COR-L47 (cell line): ENCODE data around the gene NELFA.
"Not testable (repeated sequence)": the region's sequence is repeated elsewhere in the genome, so short reads cannot be mapped to it uniquely, and the experiment has no call there.

Experiments
- DNase-seq: peaks from one replicate; lab custom pipeline; 2025; lab: John Stamatoyannopoulos, UW

The NELFA gene

GRCh38 chr4:2040391-2041238 is 31.8 kb upstream of the NELFA start:
- DNase-seq: no peak

DNA sequence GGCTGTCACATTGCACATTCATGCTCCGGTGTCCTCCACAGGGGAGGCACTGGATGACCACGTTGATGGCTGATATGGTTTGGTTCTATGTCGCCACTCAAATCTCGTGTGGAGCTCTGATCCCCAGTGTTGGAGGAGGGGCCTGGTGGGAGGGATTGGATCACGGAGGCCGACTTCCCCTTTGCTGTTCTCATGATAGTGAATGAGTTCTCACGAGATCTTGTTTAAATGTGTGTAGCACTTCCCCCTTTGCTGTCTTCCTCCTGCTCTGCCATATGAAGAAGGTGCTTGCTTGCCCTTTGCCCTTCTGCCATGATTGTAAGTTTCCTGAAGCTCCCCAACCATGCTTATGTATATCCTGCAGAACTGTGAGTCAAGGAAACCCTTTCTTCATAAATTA is 28.1 kb upstream of the NELFA start:
- no peak for DNase-seq

GRCh38 chr4:2036327-2036726 is 27.6 kb upstream of the NELFA start:
- DNase-seq: no peak

GRCh38 chr4:2031161-2031560 is 22.4 kb upstream of the NELFA start:
- not testable (repeated sequence) for DNase-seq

GRCh38 chr4:2027120-2027519 is 18.3 kb upstream of the NELFA start:
- not testable (repeated sequence) for DNase-seq

- no peak for DNase-seq
Measured at GRCh38 chr4:2025817-2026216, 17.0 kb upstream of the NELFA start.

GRCh38 chr4:2024683-2025082 is 15.9 kb upstream of the NELFA start:
- DNase-seq: no peak

DNA sequence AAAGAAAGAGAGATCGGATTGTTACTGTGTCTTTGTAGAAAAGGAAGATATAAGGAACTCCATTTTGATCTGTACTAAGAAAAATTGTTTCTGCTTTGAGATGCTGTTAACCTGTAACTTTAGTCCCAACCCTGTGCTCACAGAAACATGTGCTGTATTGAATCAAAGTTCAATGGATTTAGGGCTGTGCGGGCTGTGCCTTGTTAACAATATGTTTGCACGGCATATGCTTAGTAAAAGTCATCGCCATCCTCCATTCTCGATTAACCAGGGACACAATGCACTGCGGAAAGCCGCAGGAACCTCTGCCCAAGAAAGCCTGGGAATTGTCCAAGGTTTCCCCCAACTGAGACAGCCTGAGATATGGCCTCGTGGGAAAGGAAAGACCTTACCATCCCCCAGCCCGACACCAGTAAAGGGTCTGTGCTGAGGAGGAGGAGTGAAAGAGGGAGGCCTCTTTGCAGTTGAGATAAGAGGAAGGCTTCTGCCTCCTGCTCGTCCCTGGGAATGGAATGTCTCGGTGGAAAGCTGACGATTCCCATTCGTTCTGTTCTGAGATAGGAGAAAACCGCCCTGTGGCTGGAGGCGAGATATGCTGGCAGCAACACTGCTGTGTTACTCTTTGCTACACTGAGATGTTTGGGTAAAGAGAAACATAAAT is 12.7 kb upstream of the NELFA start:
- DNase-seq: not testable (repeated sequence)

DNA sequence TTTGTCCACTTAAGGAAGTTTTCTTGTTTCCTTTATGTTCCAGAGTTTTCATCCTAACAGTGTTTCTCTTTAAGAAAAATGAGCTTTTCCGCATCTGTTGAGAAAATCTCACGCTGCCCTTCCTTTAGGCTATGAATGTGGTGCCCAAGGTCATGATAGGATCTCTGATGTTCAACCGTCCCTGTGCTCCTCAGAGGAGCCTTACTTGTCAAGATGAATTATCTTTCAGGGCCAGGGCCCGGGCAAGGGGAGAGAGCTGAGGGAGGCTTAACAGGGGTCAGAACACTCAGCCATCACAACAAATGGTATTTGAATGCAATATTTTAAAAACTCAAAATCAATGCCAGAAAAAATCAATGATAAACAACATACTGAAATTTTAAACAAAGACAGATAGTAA is 6.2 kb upstream of the NELFA start:
- no peak for DNase-seq

- DNase-seq: no peak
Measured at GRCh38 chr4:2011583-2011982, 2.8 kb upstream of the NELFA start.

GRCh38 chr4:2009651-2010233 is 968 bp upstream of the NELFA start:
- peak; percentile 66 for DNase-seq

GRCh38 chr4:2008671-2008920 is 178 bp downstream of the NELFA start:
- no peak for DNase-seq

DNA sequence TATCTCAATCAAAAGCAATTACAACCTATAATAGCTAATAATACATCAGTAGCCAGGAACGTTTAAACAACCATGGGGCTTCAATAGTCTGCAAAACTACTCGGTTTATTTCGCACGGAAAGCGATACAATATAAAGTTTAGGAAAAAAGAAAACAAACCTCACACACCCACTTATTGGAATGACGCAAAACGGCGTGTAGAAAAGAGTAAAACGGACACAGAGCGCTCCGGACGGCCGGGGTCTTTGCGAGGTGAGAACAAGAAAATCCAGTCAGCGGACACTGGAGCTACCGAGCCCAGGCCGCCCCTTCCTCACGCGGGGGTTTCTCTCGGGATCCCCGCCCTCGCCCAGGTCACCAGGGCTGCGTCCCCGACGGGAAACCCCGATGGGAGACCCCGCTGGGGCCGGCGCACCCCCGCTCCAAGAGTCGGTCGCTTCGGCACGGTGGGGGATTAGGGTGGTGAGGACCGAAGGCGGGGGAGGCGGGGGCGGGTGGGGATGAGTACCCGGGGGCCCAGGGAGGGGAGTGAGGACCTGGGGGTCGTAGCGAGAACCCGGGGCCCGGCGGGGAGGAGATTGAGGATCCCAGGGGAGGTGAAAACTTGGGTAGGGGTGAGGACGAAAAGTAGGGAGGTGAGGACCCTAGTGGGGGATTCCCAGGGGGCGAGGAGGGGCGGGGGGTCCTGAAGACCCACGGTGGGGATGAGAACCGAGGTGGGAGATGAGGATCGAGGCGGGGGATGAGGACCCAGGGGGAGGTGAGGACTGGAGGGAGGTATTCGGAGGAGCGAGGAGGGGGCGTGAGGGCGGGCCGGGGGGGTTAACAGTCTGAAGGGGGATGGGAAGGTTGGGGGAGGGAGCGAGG is 737 bp downstream of the NELFA start:
- no peak for DNase-seq

DNA sequence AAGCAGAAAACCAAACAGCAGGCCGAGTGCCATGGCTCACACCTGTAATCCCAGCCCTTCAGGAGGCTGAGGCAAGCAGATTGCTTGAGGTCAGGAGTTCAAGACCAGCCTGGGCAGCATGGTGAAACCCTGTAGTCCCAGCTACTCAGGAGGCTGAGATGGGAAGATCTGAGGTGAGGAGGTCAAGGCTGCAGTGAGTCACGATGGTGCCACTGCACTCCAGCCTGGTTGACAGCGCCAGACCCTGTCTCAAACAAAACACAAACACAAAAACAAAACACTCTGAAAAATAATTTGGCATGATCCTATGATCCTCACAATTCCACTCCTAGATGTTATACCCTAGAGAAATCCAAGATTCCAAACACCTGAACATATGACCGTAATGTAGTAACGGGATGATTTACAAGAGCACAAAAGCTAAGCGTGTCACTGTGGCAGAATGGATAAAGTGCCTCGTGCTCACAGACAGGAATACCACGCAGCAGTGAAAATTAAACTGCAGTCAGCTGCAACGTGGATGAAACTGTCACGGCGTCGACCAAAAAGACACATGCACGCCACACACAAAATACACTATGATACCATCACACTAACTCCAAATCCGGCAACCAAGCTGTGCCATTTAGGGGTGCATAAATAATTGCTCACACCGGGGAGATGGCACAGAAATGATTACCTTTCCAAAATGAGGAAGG is 1.7 kb downstream of the NELFA start:
- no peak for DNase-seq

DNA sequence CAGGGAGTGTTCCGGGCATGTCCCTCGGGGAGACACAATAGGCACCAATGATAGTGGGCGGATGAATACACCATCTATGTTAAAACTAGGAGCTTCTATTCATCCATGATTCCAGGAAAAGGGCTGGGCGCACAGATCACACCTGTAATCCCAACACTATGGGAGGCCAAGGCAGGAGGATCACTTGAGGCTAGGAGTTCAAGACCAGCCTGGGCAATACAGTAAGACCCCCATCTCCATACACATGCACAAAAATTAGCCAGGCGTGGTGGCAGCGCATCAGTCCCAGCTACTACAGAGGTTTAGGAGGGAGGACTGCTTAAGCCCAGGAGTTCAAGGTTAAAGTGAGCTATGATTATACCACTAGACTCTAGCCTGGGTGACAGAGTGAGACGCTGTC is 2.4 kb downstream of the NELFA start:
- DNase-seq: no peak

DNA sequence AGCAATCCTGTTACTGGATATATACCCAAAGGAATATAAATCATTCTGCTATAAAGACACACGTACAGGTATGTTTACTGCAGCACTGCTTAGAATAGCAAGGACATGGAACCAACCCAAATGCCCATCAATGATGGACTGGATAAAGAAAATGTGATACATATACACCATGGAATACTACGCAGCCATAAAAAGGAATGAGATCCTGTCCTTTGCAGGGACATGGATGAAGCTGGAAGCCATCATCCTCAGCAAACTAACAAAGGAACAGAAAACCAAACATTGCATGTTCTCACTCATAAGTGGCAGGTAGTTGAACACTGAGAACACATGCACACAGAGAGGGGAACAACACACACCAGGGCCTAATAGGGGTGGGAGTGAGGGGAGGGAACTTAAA is 5.4 kb downstream of the NELFA start:
- not testable (repeated sequence) for DNase-seq

DNA sequence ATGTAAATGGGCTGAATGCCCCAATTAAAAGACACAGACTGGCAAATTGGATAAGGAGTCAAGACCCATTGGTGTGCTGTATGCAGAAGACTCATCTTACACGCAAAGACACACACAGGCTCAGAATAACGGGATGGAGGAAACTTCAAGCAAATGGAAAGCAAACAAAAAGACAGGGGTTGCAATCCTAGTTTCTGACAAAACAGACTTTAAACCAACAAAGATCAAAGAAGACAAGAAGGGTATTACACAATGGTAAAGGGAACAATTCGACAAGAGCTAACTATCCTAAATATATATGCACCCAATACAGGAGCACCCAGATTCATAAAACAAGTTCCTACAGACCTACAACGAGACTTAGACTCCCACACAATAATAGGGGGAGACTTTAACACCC is 9.5 kb downstream of the NELFA start:
- DNase-seq: not testable (repeated sequence)

- DNase-seq: no peak
Measured at GRCh38 chr4:1998296-1998695, 10.5 kb downstream of the NELFA start.

DNA sequence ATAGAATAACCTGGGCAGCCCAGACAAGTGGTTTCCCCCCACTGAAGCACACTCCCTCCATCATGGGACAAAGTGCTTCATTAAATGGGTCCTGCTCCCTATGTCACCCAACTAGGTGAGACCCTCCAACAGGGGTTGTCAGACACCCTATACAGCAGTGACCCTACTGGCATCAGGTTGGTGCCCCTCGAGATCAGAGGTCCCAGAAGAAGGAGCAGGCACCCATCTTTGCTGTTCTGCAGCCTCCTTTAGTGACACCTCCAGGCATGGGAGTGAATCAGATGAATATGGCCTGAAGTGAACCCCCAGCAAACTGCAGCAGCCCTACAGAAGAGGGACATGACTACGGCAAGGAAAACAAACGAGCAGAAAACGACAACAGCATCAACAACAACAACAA is 11.1 kb downstream of the NELFA start:
- no peak for DNase-seq

GRCh38 chr4:1996866-1997611 is 11.7 kb downstream of the NELFA start:
- no peak for DNase-seq

- no peak for DNase-seq
Measured at GRCh38 chr4:1994938-1995337, 13.8 kb downstream of the NELFA start.
